T-helper 2 cell treated with Interferon-gamma antibody and Interleukin-4, amounts not matched to agents 5 μg/mL and 100 μg/mL, for 36 hours (primary cell): ENCODE data around the gene TEPSIN.

ENCODE experiments used
- DNase-seq: peaks from one replicate; pipeline ENCODE4 v3.0.0; 2021; ENCODE audit warnings: low spot score
- H3K27ac Mint-ChIP-seq: one replicate; pipeline ENCODE4 v1.8.0; 2021; ENCODE audit warnings: mild to moderate bottlenecking, mixed read lengths
- H3K27me3 Mint-ChIP-seq: one replicate; pipeline ENCODE4 v1.8.0; 2021; ENCODE audit warnings: low read depth, mixed read lengths
- H3K36me3 Mint-ChIP-seq: one replicate; pipeline ENCODE4 v1.8.0; 2021; ENCODE audit warnings: low read depth, mixed read lengths
- H3K4me1 Mint-ChIP-seq: one replicate; pipeline ENCODE4 v1.8.0; 2021; ENCODE audit warnings: low read depth, mixed read lengths
- H3K4me3 Mint-ChIP-seq: one replicate; pipeline ENCODE4 v1.8.0; 2022; ENCODE audit warnings: mild to moderate bottlenecking, moderate library complexity, mixed read lengths
- H3K9me3 Mint-ChIP-seq: one replicate; pipeline ENCODE4 v1.8.0; 2021; ENCODE audit warnings: mixed read lengths

The TEPSIN gene

GRCh38 chr17:81183807-81184206 lies 55.0 kb downstream of the TEPSIN start:
- no peak overlapping the region for H3K4me3 Mint-ChIP-seq
- no peak for DNase-seq
- H3K27me3 Mint-ChIP-seq, result no peaks in the 10 kb centered on the region
- H3K4me1 Mint-ChIP-seq, result no peaks in the 10 kb centered on the region
- no peak overlapping the region for H3K27ac Mint-ChIP-seq
- H3K36me3 Mint-ChIP-seq, result no peaks in the 10 kb centered on the region
- H3K9me3 Mint-ChIP-seq, result no peaks in the 10 kb centered on the region

GRCh38 chr17:81183316-81183715 lies 55.5 kb downstream of the TEPSIN start:
- DNase-seq, result no peak
- Mint-ChIP-seq H3K4me3 (no peak overlapping the region), H3K4me1 (no peaks in the 10 kb centered on the region), H3K9me3 (no peaks in the 10 kb centered on the region), H3K36me3 (no peaks in the 10 kb centered on the region), H3K27me3 (no peaks in the 10 kb centered on the region), H3K27ac (no peak overlapping the region)

- no peaks in the 10 kb centered on the region for H3K36me3 Mint-ChIP-seq
- H3K27me3 Mint-ChIP-seq, result no peaks in the 10 kb centered on the region
- no peak overlapping the region for H3K4me3 Mint-ChIP-seq
- no peak for DNase-seq
- H3K4me1 Mint-ChIP-seq, result no peaks in the 10 kb centered on the region
- H3K9me3 Mint-ChIP-seq, result no peaks in the 10 kb centered on the region
- no peak overlapping the region for H3K27ac Mint-ChIP-seq
Observed at GRCh38 chr17:81182596-81182995, 56.3 kb downstream of the TEPSIN start.

- no peaks in the 10 kb centered on the region for H3K36me3 Mint-ChIP-seq
- no peak overlapping the region for H3K4me3 Mint-ChIP-seq
- H3K9me3 Mint-ChIP-seq, result no peaks in the 10 kb centered on the region
- no peak for DNase-seq
- no peaks in the 10 kb centered on the region for H3K27me3 Mint-ChIP-seq
- no peak overlapping the region for H3K27ac Mint-ChIP-seq
- H3K4me1 Mint-ChIP-seq, result no peaks in the 10 kb centered on the region
Observed at GRCh38 chr17:81181811-81182185, 57.1 kb downstream of the TEPSIN start.

GRCh38 chr17:81180836-81181810 lies 57.7 kb downstream of the TEPSIN start:
- no peak overlapping the region for H3K27ac Mint-ChIP-seq
- H3K4me1 Mint-ChIP-seq, result no peaks in the 10 kb centered on the region
- H3K9me3 Mint-ChIP-seq, result no peaks in the 10 kb centered on the region
- no peaks in the 10 kb centered on the region for H3K36me3 Mint-ChIP-seq
- DNase-seq, result no peak
- no peaks in the 10 kb centered on the region for H3K27me3 Mint-ChIP-seq
- H3K4me3 Mint-ChIP-seq, result no peak overlapping the region

GRCh38 chr17:81179861-81180260 lies 59.0 kb downstream of the TEPSIN start:
- H3K4me3 Mint-ChIP-seq, result no peak overlapping the region
- H3K36me3 Mint-ChIP-seq, result no peaks in the 10 kb centered on the region
- H3K27ac Mint-ChIP-seq, result no peak overlapping the region
- DNase-seq, result no peak
- H3K9me3 Mint-ChIP-seq, result no peaks in the 10 kb centered on the region
- no peaks in the 10 kb centered on the region for H3K4me1 Mint-ChIP-seq
- H3K27me3 Mint-ChIP-seq, result peaks cover 3% of the 10 kb centered on the region

GRCh38 chr17:81179220-81179619 lies 59.6 kb downstream of the TEPSIN start:
- no peak for DNase-seq
- Mint-ChIP-seq H3K9me3 (no peaks in the 10 kb centered on the region), H3K36me3 (no peaks in the 10 kb centered on the region), H3K27ac (no peak overlapping the region), H3K4me1 (no peaks in the 10 kb centered on the region), H3K4me3 (no peak overlapping the region), H3K27me3 (peaks cover 3% of the 10 kb centered on the region)
